Measurements from ENCODE around the gene KRT76.
A peak's percentile ranks its signal among the peaks of the same experiment; 100 is the strongest.

The KRT76 gene

GRCh38 chr12:52805000-52805399 is 27.9 kb upstream of the KRT76 start:
- Histone ChIP-seq H3K36me3 (ENCODE audit: control insufficient read depth, insufficient read depth, low read length) (no peaks in the 10 kb centered on the region), H3K4me1 (ENCODE audit: control insufficient read depth, insufficient read depth, low read length, poor library complexity, severe bottlenecking) (peaks cover 5% of the 10 kb centered on the region)

DNA sequence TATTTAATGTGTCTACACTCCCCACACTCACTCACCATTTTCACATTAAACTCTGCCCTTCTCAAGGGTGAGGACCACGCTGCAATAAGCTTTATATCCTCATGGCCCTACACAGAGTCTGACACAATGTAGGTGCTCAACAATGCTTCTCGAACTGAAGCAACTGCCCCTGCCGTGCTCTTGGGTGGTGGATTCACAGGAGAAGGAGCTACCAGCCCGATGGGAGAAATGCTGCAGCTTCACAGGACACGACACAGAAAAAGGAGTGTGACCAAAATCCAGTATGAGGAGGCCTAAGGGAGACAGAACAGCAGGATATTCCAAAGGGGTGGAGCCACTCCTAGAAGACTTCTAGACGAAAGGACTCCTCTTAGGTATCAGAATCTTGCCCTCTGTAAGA is 25.3 kb upstream of the KRT76 start:
- Histone ChIP-seq H3K9me3 (ENCODE audit: control insufficient read depth, low read length) (no peaks in the 10 kb centered on the region), H3K36me3 (ENCODE audit: control insufficient read depth, insufficient read depth, low read length) (no peaks in the 10 kb centered on the region), H3K4me1 (ENCODE audit: control insufficient read depth, insufficient read depth, low read length, poor library complexity, severe bottlenecking) (peaks cover 25% of the 10 kb centered on the region), H3K27ac (ENCODE audit: low read depth, low read length, severe bottlenecking) (no peak overlapping the region), H3K4me3 (ENCODE audit: extremely low read depth, insufficient read depth, low read length, poor library complexity, severe bottlenecking) (no peak overlapping the region)
- 75 to 77% methylated on average over 6 of the region's 6 CpGs for WGBS, 2 experiments (ENCODE audit: insufficient coverage in 2 of 2)

More at GRCh38 chr12:52805000-52805399, 27.9 kb upstream of the KRT76 start:
- 25 to 50% methylated on average over 1 of the region's 1 CpG for WGBS, 2 experiments (ENCODE audit: insufficient coverage in 2 of 2)
- Histone ChIP-seq H3K4me3 (ENCODE audit: extremely low read depth, insufficient read depth, low read length, poor library complexity, severe bottlenecking) (no peak overlapping the region), H3K27ac (ENCODE audit: low read depth, low read length, severe bottlenecking) (no peak overlapping the region), H3K9me3 (ENCODE audit: control insufficient read depth, low read length) (no peaks in the 10 kb centered on the region)

DNA sequence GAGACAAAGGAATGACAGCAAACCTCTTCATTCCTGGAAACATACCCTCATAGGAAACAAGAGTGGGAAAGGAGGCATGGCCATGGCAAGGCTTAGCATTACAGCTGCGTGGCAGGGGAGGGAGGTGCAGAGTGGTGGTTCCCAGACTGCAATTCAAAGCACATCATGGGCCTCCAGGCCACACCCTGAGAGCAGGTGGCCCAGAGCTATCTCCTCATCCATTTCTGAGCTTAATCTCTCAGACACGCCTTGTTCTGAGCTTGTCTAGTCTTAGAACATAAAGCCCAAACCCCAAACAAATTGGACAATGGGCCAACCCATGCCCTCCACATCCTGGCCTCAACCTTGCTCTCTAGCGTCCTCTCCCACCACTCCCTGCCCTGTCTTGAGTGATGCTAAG is 24.6 kb upstream of the KRT76 start:
- Histone ChIP-seq H3K36me3 (ENCODE audit: control insufficient read depth, insufficient read depth, low read length) (no peaks in the 10 kb centered on the region), H3K4me1 (ENCODE audit: control insufficient read depth, insufficient read depth, low read length, poor library complexity, severe bottlenecking) (peaks cover 29% of the 10 kb centered on the region), H3K27ac (ENCODE audit: low read depth, low read length, severe bottlenecking) (no peak overlapping the region), H3K4me3 (ENCODE audit: extremely low read depth, insufficient read depth, low read length, poor library complexity, severe bottlenecking) (no peak overlapping the region), H3K9me3 (ENCODE audit: control insufficient read depth, low read length) (no peaks in the 10 kb centered on the region)
- WGBS, 2 experiments (ENCODE audit: insufficient coverage in 2 of 2), result 80 to 100% methylated on average over 2 to 3 of the region's 3 CpGs

GRCh38 chr12:52800259-52800917 is 23.2 kb upstream of the KRT76 start:
- H3K27ac ChIP-seq (ENCODE audit: low read depth, low read length, severe bottlenecking), result no peak overlapping the region
- H3K4me1 ChIP-seq (ENCODE audit: control insufficient read depth, insufficient read depth, low read length, poor library complexity, severe bottlenecking), result peaks cover 26% of the 10 kb centered on the region
- H3K36me3 ChIP-seq (ENCODE audit: control insufficient read depth, insufficient read depth, low read length), result no peaks in the 10 kb centered on the region
- WGBS, 2 experiments (ENCODE audit: insufficient coverage in 2 of 2), result 86 to 88% methylated on average over 1 of the region's 1 CpG
- no peak overlapping the region for H3K4me3 ChIP-seq (ENCODE audit: extremely low read depth, insufficient read depth, low read length, poor library complexity, severe bottlenecking)
- H3K9me3 ChIP-seq (ENCODE audit: control insufficient read depth, low read length), result no peaks in the 10 kb centered on the region

DNA sequence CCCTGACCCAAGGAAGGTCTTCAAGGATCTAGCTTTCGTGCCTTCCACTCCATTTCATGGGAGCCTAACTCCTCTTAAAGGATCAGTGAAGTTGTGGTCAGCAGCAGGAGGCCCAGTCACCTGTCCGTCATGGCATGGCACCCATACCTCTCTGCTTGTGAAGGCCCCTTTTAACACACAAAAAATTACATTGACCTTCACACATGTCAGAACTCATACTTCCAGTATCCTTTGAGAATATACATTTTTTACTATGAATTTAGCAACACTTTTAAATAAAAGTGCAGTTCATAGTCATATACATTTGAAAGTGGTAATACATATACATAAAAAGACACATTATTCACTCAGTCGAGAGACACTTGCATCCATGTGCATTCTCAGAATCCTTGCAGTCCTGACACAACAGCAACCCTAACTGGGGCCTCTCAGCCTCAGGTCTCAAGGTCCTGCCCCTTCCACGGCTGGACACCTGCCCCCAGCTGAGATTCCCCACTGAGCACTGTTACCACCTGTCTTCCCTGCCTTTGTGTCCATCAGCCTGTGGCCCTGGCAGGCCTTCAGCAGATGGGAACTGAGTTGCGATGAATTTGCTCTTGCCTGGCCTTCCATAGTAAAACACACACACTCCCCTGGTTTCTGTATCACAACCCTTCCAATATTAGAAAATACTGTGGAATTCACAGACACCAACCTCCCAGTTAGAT is 22.5 kb upstream of the KRT76 start:
- H3K9me3 ChIP-seq (ENCODE audit: control insufficient read depth, low read length), result no peaks in the 10 kb centered on the region
- no peaks in the 10 kb centered on the region for H3K36me3 ChIP-seq (ENCODE audit: control insufficient read depth, insufficient read depth, low read length)
- 82 to 83% methylated on average over 4 to 5 of the region's 5 CpGs for WGBS, 2 experiments (ENCODE audit: insufficient coverage in 2 of 2)
- no peak overlapping the region for H3K4me3 ChIP-seq (ENCODE audit: extremely low read depth, insufficient read depth, low read length, poor library complexity, severe bottlenecking)
- no peak overlapping the region for H3K27ac ChIP-seq (ENCODE audit: low read depth, low read length, severe bottlenecking)
- peaks cover 24% of the 10 kb centered on the region for H3K4me1 ChIP-seq (ENCODE audit: control insufficient read depth, insufficient read depth, low read length, poor library complexity, severe bottlenecking)

GRCh38 chr12:52798671-52799504 is 21.7 kb upstream of the KRT76 start:
- peaks cover 24% of the 10 kb centered on the region for H3K4me1 ChIP-seq (ENCODE audit: control insufficient read depth, insufficient read depth, low read length, poor library complexity, severe bottlenecking)
- 58 to 69% methylated on average over 5 to 6 of the region's 7 CpGs for WGBS, 2 experiments (ENCODE audit: insufficient coverage in 2 of 2)
- H3K36me3 ChIP-seq (ENCODE audit: control insufficient read depth, insufficient read depth, low read length), result no peaks in the 10 kb centered on the region

DNA sequence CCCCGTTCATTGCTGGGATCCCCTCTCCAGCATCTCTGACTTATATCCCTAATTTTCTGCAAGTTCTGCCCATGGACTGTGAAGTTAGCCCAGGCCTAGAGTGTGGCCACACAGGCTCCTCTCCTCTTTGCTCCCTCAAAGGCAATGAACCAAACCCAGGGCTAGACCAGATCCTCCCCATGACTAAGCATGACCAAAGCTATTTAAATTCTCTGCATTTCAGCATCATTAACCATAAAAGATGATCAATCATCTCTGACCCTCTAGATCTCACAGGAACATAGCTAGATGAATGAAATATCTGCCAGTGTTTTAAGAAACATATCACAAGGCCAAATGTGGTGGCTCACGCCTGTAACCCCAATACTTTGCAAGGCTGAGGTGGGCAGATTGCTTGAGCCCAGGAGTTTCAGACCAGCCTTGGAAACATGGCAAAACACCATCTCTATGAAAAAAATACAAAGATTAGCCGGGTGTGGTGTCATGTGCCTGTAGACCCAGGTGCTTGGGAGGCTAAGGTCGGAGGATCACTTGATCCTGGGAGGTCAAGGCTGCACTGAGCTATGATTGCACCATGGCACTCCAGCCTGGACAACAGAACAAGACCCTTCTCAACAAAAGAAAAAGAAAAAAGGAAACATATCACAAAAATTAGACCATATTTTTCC is 21.0 kb upstream of the KRT76 start:
- Histone ChIP-seq H3K36me3 (ENCODE audit: control insufficient read depth, insufficient read depth, low read length) (no peaks in the 10 kb centered on the region), H3K4me1 (ENCODE audit: control insufficient read depth, insufficient read depth, low read length, poor library complexity, severe bottlenecking) (peaks cover 24% of the 10 kb centered on the region), H3K9me3 (ENCODE audit: control insufficient read depth, low read length) (no peaks in the 10 kb centered on the region), H3K27ac (ENCODE audit: low read depth, low read length, severe bottlenecking) (peak overlapping the region; percentile 45), H3K4me3 (ENCODE audit: extremely low read depth, insufficient read depth, low read length, poor library complexity, severe bottlenecking) (no peak overlapping the region)
- WGBS, 2 experiments (ENCODE audit: insufficient coverage in 2 of 2), result 89 to 92% methylated on average over 1 to 3 of the region's 4 CpGs

More at GRCh38 chr12:52798671-52799504, 21.7 kb upstream of the KRT76 start:
- no peaks in the 10 kb centered on the region for H3K9me3 ChIP-seq (ENCODE audit: control insufficient read depth, low read length)
- no peak overlapping the region for H3K4me3 ChIP-seq (ENCODE audit: extremely low read depth, insufficient read depth, low read length, poor library complexity, severe bottlenecking)
- H3K27ac ChIP-seq (ENCODE audit: low read depth, low read length, severe bottlenecking), result peak overlapping the region; percentile 31

- Histone ChIP-seq H3K27ac (ENCODE audit: low read depth, low read length, severe bottlenecking) (no peak overlapping the region), H3K36me3 (ENCODE audit: control insufficient read depth, insufficient read depth, low read length) (no peaks in the 10 kb centered on the region), H3K4me3 (ENCODE audit: extremely low read depth, insufficient read depth, low read length, poor library complexity, severe bottlenecking) (no peak overlapping the region), H3K4me1 (ENCODE audit: control insufficient read depth, insufficient read depth, low read length, poor library complexity, severe bottlenecking) (peaks cover 24% of the 10 kb centered on the region), H3K9me3 (ENCODE audit: control insufficient read depth, low read length) (no peaks in the 10 kb centered on the region)
These were observed 20.4 kb upstream of the KRT76 start for GRCh38 chr12:52797529-52797894.

- Histone ChIP-seq H3K4me3 (ENCODE audit: extremely low read depth, insufficient read depth, low read length, poor library complexity, severe bottlenecking) (no peak overlapping the region), H3K4me1 (ENCODE audit: control insufficient read depth, insufficient read depth, low read length, poor library complexity, severe bottlenecking) (peaks cover 24% of the 10 kb centered on the region), H3K36me3 (ENCODE audit: control insufficient read depth, insufficient read depth, low read length) (no peaks in the 10 kb centered on the region), H3K9me3 (ENCODE audit: control insufficient read depth, low read length) (no peaks in the 10 kb centered on the region), H3K27ac (ENCODE audit: low read depth, low read length, severe bottlenecking) (no peak overlapping the region)
- 93 to 100% methylated on average over 2 to 3 of the region's 3 CpGs for WGBS, 2 experiments (ENCODE audit: insufficient coverage in 2 of 2)
These were observed 19.8 kb upstream of the KRT76 start for GRCh38 chr12:52796839-52797528.

DNA sequence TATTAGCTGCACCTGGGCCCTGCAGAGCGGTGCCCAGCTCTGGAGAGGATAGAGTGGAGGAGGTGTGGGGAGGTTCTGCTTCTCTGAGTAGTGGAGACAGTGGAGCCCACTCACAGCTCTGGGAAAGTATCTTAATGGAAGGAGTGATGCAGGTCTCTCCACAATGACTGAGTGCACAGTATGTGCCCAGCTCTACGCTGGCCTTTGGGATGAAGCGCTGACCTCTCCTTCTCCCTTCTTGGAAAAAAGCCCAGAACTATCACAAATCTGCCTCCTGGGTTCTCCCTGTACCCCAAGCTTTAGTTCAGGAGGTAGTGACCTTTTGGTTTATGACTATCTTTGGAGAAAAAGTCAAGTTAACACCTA is 19.3 kb upstream of the KRT76 start:
- H3K4me3 ChIP-seq (ENCODE audit: extremely low read depth, insufficient read depth, low read length, poor library complexity, severe bottlenecking), result no peak overlapping the region
- 100% methylated on average over 2 of the region's 3 CpGs; no CpG with 5 or more reads in 1 of the 2 experiments for WGBS, 2 experiments (ENCODE audit: insufficient coverage in 2 of 2)
- H3K27ac ChIP-seq (ENCODE audit: low read depth, low read length, severe bottlenecking), result no peak overlapping the region
- H3K36me3 ChIP-seq (ENCODE audit: control insufficient read depth, insufficient read depth, low read length), result no peaks in the 10 kb centered on the region
- H3K9me3 ChIP-seq (ENCODE audit: control insufficient read depth, low read length), result no peaks in the 10 kb centered on the region
- peaks cover 24% of the 10 kb centered on the region for H3K4me1 ChIP-seq (ENCODE audit: control insufficient read depth, insufficient read depth, low read length, poor library complexity, severe bottlenecking)

Measured in mesodermal cell (in vitro differentiated cells).